GM21825 (cell line): ENCODE measurements around the gene MCU.
"Not testable (repeated sequence)": the region's sequence is repeated elsewhere in the genome, so short reads cannot be mapped to it uniquely, and the experiment has no call there.

Experiments used
- ATAC-seq: cut with Tn5 transposase; IDR thresholded peaks from one replicate; pipeline ENCODE4 v1.9.1; 2021; ENCODE audit warnings: mild to moderate bottlenecking, moderate library complexity; ENCODE audit not compliant: unreplicated experiment

MCU gene

DNA sequence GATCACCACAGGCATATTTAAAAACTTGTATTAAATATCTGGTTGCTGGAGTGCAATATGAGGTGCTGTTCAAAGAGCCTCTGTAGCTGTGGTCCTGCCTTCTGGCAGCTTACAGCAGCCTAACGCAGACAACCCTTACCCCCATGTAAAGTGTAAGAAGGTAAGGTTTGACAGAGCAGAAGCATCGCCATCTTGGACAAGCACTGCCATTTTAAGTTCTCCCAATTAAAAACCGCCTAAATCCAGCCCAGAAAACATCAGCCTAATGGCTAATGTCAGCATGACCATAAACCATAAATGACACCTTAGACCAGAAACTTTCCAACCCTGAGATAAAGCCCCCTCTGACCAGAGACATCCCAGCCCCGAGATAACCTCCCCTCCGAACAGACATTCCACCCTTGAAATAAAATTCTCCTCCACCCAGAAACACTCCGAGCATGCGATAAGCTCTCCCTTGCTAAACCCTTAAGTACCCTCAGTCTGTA, 196.3 kb downstream of the MCU start:
- ATAC-seq = no peak

DNA sequence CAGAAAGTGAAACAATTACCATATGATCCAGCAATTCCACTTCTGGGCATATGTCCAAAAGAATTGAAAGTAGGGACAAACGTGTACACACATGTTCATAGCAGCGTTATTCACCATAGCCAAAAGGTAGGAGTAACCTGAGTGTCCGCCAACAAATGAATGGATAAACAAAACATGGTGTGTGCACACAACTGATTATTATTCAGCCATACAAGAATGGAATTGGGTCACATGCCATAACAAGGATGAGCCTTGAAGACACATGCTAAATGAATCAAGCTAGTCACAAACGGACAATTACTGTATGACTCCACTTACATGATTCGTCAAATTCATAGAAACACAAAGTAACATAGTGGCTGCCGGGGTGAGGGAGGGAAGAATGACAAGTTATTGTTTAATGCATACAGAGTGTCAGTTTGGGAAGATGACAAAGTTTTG, 197.5 kb downstream of the MCU start:
- ATAC-seq = no peak

DNA sequence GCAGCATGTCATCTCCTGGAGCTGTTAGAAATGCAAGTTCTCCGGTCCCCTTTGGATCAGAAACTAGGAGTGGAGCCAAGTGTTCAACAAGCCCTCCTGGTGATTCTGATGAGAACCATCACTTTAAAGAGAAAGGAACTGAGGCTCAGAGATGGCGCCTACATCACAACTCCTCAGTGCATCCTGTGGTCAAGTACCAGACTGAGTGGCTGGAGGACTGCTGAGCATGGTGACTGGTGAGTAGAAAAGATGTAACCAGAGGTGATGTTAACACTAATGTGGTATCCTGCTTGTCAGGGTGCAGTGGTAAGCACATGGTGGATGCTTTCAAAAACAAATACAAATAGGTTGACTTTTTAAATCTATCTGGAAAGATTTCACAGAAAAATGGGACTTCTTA, 198.1 kb downstream of the MCU start:
- no peak for ATAC-seq

DNA sequence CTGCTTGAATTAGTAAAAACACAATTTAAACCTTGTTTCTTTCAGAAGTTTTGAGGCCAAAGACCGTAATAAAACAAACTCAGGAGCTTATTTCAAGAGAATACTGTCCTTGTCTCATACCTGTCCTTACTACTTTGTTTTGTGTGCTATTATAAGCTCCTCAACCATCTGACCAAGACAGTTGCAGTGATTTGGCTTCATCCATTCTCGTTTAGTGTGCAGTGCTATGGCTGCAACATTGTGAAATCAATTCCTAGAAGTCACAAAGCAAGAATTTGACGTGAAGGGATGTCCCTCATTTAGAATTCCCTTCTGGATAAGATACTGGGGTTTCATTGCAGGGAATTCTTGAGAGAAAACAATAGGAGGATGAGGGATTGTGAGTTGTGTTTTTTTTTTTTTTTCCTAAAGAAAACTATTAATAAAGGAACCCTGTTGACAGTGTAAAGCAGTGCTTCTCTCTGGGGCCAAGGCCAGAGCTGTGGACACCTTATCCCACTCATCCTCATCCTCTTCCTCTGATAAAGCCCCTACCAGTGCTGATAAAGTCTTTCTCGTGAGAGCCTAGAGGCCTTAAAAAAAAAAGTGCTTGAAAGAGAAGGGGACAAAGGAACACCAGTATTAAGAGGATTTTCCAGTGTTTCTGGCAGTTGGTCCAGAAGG, 201.3 kb downstream of the MCU start, which contains the start of gene OIT3:
OIT3 (plus strand) TSS at position 604 of the 663 bp plus-strand sequence. CDS start 60 bp downstream, outside the sequence.
- ATAC-seq = no peak

DNA sequence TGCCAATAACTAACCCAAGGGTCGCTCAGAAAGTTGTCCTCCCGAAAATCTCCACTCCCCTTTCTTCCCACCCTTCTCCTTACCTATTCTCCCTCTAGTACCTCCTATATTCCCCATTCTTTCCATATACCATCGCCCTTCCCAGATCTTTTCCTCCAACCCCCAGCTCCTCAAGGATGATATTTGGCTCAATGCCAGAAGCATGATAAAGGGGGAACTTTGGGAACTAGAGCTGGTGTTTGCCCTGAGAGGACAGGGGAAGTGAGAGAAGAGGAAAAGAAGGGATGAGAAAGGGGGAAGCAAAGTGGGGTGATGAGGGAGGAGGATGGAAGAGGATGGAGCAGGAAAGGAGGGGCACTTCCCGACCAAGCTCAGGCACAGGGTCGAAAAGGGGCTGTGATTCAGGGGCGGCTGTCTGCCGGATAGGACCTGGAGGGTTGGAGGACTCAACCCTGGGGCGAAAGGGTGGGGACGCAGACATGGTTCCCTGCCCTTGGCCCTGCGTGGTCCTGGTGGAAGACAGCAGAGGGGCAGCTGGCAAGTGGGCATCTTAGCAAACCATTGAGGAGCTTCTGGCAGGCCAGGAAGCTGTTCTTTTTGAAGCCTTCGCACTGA, 203.4 kb downstream of the MCU start:
- ATAC-seq = no peak

DNA sequence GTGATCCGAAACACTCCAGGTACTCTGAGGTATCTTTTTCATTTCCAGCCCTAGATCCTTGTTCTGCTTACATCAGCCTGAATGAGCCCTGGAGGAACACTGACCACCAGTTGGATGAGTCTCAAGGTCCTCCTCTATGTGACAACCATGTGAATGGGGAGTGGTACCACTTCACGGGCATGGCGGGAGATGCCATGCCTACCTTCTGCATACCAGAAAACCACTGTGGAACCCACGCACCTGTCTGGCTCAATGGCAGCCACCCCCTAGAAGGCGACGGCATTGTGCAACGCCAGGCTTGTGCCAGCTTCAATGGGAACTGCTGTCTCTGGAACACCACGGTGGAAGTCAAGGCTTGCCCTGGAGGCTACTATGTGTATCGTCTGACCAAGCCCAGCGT, 206.7 kb downstream of the MCU start:
- no peak for ATAC-seq

DNA sequence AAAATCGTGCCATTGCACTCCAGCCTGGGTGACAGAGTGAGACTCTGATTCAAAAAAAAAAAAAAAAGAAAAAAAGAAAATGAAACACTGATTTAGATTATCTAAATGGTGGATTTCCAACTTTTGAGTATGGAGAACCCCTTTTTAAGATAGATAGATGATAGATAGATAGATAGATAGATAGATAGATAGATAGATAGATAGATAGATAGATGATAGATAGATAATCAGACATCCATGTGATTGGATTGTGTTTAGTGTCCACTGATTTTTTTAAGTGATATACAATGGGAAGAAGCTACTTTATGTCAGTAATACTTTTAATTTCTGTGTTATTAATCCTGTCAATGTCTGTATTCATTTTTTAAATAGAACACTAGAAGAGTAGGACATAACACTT, 207.6 kb downstream of the MCU start:
- no peak for ATAC-seq

DNA sequence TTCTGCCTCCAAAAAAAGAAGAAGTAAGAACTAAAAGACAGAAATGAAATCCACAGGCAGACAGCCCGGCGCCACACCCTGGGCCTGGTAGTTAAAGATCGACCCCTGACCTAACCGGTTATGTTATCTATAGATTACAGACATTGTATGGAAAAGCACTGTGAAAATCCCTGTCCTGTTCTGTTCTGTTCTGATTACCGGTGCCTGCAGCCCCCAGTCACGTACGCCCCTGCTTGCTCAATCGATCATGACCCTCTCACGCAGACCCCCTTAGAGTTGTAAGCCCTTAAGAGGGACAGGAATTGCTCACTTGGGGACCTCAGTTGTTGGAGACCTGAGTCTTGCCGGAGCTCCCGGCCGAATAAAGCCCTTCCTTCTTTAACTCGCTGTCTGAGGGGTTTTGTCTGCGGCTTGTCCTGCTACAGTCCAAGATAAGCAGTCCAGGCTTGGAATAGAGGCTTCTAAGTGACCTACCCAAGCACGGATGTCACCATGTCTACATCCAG, 212.1 kb downstream of the MCU start:
- not testable (repeated sequence) for ATAC-seq

DNA sequence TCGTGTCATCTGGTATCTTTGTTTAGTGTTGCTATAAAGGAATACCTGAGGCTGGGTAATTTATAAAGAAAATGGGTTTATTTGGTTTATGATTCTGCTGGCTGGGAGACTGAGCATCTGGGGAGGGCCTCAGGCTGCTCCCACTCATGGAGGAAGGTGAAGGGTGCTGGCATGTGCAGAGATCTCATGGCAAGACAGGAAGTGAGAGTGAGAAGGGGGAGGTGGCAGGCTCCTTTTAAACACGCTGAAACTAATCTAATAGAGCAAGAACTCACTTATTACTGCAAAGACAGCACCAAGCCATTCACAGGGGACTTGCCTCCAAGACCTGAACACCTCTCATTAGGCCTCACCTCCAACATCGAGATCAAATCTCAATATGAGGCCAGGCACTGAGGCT, 212.9 kb downstream of the MCU start:
- ATAC-seq = no peak

DNA sequence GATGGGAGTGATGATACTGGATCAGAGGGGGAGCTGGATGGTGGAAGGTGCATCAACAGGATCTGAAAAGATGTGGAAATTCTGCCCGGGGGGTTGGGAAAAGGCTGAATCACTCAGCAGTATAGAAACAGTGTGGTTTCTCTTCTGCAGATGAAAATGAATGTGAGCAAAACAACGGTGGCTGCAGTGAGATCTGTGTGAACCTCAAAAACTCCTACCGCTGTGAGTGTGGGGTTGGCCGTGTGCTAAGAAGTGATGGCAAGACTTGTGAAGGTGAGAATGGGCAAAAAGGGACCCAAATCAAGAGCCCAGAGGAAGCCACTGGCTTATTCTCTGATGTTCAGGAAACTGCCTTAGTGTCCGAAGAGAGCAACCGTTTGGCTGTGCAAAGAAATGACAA, 214.5 kb downstream of the MCU start:
- no peak for ATAC-seq

DNA sequence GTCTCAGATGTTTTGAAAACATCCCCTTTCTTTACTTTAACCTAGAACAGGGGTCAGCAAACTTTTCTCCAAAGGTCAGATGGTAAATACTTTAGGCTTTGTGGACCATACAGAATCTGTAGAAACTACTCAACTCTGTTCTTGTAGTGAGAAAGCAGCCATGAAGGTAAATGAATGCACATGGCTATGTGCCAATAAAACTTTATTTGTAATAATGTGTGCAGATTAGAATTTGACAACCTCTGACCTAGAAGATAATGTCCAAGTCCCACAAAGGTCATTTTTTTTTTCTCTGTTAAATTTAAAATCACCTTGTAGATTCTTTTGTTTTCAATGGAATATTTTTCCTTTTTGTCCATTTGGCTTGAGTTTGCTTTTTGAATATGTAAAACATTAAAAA, 218.8 kb downstream of the MCU start:
- no peak for ATAC-seq

DNA sequence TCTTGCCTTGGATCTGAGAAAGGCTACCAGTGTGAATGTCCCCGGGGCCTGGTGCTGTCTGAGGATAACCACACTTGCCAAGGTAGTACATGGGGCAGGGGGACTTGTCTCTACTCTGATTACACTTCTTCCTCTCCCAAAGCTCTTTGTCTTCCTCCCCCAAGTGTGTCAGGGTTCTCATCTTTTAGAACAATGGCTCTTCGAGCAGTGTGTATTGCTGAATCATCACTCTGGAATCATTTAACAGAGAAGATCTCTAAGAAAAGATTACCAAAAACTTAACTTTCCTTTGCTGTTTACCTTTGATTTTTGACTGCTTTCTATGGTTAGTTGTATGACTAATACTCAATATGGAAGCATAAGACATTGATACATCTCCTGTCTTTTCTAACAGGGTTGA, 219.8 kb downstream of the MCU start:
- ATAC-seq = no peak

DNA sequence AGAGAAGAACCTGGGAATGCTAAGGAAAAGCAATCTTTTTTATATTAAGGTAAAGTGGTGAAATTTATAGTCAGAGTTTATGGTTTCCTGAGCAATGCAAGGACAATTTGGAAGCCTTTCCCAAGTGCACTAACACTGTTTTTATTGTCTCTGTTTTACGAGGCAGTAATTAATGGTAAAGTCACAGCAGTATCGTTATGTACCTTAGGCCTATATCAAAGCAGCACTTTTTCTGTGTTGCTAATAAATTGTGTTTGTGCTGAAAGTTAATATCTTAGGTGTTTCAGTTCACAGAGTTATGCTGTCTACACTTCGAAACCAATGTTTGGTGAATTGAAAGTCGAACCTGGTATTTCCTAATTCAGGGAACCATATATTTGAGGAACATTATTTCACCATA, 220.8 kb downstream of the MCU start:
- no peak for ATAC-seq

DNA sequence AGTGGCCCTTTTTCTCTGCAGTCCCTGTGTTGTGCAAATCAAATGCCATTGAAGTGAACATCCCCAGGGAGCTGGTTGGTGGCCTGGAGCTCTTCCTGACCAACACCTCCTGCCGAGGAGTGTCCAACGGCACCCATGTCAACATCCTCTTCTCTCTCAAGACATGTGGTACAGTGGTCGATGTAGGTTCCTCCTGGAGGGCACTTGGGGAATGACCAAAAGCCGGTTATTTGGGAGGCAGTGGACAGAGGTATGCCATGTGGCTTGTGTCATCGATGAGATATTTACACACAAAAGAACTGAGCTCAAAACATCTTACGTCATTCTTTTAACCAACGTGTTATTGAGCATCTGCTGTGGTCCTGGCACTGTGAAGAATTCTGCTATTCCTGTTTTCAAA, 221.3 kb downstream of the MCU start:
- ATAC-seq = no peak

DNA sequence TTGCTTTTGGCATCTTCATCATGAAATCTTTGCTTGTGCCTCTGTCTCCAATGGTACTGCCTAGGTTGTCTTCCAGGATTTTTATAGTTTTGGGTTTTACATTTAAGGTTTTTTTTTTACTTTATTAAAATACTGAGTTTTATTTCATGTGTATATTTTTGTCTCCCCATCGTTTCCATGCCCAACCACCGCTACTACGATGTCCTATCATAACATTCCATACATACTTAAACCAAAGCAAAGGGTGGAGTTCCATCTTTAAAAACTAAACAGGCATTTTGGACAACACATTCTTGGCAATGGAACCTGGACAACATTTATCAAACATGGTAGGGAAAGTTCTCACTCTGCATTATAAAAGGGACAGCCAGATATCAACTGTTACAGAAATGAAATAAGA, 225.3 kb downstream of the MCU start:
- ATAC-seq = not testable (repeated sequence)

DNA sequence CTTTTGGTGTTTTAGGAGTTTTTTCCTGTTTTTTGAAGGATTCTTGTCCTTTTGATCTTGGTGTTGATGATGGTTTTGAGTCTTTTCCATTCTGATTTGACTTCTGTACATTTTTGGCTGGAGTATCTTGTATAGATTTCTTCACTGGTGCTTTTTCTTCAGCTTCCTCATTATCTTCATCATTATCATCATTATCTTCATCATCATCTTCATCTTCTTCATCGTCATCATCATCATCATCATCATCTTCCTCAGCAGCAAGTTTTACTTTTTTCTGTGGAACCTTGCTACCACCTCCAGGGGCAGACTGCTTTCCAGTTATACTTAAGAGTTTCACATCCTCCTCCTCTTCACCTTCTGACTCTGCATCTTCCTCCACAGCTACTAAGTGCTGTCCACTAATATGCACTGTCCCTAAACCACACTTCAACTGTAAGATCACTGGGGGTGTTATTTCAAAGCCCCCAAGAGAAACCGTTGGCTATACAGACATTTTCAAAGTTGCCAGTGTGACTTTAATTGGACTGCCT, 225.9 kb downstream of the MCU start:
- ATAC-seq = not testable (repeated sequence)

DNA sequence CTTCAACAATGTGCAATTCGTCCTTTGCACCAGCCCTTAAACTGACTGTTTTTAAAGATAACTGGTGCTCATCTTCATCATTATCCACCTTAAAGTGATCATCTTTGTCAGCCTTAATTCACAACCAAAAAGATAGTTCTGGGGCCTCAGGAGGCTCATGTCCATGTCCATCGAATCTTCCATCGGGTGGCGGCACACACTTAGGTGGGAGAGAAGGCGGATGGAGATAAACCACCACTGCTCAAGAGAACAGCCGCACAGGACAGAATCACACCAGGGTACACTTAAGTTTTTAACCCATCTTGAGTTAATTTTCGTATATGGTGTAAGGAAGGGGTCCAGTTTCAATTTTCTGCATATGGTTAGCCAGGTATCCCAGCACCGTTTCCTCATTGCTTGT, 226.4 kb downstream of the MCU start:
- ATAC-seq = no peak

DNA sequence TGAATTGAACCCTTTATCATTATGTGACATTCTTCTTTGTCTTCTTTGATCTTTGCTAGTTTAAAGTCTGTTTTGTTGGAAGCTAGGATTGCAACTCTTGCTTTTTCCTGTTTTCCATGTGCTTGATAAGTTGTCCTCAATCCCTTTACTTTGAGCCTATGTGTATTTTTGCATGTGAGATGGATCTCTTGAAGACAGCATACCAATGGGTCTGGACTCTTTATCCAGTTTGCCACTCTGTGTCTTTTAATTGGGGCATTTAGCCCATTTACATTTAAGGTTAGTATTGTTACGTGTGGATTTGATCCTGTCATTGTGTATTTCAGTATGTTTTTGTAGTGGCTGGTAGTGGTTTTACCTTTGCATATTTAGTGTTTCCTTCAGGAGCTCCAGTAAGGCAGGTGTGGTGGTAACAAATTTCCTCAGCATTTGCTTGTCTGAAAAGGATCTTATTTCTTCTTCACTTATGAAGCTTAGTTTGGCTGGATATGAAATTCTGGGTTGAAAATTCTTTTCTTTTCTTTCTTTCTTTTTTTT, 229.3 kb downstream of the MCU start:
- ATAC-seq = not testable (repeated sequence)

DNA sequence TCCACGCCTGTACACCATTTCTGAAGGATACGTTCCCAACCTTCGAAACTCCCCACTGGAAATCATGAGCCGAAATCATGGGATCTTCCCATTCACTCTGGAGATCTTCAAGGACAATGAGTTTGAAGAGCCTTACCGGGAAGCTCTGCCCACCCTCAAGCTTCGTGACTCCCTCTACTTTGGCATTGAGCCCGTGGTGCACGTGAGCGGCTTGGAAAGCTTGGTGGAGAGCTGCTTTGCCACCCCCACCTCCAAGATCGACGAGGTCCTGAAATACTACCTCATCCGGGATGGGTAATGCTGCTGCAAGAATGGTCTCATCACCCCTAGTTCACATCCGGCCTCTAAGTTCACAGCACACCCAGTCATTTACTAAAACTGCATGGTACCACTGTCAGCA, 232.4 kb downstream of the MCU start:
- no peak for ATAC-seq

DNA sequence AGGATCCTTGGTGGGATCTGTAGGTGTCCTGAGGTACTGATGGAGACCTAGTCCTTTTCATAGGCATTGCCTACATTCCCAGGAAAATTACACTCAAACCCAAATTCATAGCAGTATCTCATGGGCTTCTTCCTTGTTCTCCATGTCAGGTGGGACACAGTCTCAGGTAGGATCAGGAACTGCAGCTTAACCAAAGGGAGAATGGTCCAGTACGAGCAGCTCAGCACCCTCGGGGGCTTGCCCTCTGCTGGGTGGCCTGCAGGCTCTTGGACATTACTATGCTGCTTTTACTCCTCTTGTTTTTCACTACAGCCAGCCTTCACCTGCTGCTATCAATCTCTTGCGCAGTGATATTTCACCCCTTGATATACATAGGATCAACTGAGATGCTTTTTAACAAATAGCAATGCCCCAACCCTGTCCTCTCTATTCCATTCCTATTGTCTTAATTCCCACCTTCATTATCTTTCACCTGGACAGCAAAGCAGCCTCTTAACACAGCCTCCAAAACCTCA, 234.1 kb downstream of the MCU start:
- ATAC-seq = no peak

DNA sequence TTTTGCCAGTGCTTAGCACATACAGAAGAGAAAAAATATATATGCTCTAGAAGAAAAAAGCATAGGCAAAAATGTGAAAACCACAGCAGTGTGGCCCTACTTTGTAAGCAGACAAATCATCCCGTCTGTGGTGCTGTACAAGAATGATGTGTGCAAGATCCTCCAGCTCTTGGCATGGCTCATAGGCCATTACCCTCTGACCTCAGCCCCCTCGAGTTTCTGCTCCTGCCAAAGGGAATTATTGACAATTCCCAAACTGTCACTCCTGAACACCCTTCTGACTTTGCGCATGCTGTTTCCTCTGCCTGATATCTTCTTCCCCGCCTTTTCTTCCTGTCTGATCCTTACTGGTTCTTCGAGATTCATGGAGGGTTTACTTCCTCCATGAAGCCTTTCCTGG, 235.5 kb downstream of the MCU start:
- no peak for ATAC-seq

DNA sequence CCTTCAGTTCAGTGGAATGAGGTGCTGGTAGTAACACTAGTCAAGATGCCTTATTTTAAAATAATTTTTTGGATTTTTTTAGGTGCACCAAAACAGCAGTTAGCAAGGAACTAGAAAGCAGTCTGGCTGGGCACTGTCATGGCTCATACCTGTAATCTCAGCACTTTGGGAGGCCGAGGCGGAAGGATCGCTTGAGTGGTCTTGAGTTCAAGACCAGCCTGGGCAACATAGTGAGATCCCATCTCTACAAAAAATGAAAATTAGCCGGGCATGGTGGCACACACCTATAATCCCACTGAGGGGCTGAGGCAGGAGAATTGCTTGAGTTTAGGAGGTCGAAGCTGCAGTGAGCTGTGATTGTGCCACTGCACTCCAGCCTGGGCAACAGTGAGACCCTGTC, 236.9 kb downstream of the MCU start:
- no peak for ATAC-seq
